ENCODE measurements around the gene PNPLA6. TPM values are rescaled to one million over a fixed set of nuclear protein-coding genes. Genes with fewer than 3 reads are reported as not detected.
A peak's percentile ranks its signal among the peaks of the same experiment; 100 is the strongest.

Gene PNPLA6
- total and polyA plus RNA-seq, 2 of the 8 experiments (the other 6 are each of a cell fraction or from before 2014, with no cell fraction given), result 55.1 to 121 TPM

GRCh38 chr19:7521551-7522071 lies 13.9 kb upstream of the PNPLA6 start:
- Histone ChIP-seq H2AK5ac (ENCODE audit: low read depth, low read length) (no peak overlapping the region), H3K36me3 (ENCODE audit: control insufficient read depth in 2 of 4, insufficient read depth in 4 of 4, low read length in 3 of 4) (peaks cover 0 to 7% (median 3%) of the 10 kb centered on the region in 4 experiments; a peak in 1 of 8 replicates), H3K27ac (ENCODE audit: low read depth, low read length) (no peak overlapping the region), H3K4me3 (ENCODE audit: extremely low read depth in 1 of 4, insufficient read depth in 2 of 4, low read depth in 3 of 4, low read length in 4 of 4) (peak overlapping the region; percentile 35 to 79 (median 40); a peak in 7 of 8 replicates), H3K27me3 (replicated peaks in 1 of 4; ENCODE audit: control insufficient read depth in 3 of 4, extremely low read depth in 1 of 4, insufficient read depth in 3 of 4, low read length in 3 of 4) (no peaks in the 10 kb centered on the region), H2BK12ac (ENCODE audit: low read depth, low read length) (no peak overlapping the region; the same call in 1 of the 2 replicates), H3K14ac (ENCODE audit: insufficient read length) (no peak overlapping the region), H4K5ac (ENCODE audit: insufficient read length, low read depth, low read length) (peak overlapping the region; percentile 53), H3K23ac (ENCODE audit: insufficient read length) (no peak overlapping the region), H2BK5ac (ENCODE audit: low read depth, low read length) (no peak overlapping the region), H3K9me3 (ENCODE audit: insufficient read depth in 2 of 2, low read depth in 1 of 2, low read length in 1 of 2) (no peaks in the 10 kb centered on the region), H4K20me1 (replicated peaks in 1 of 2; ENCODE audit: control insufficient read depth in 1 of 2, insufficient read depth in 2 of 2, low read length in 2 of 2) (peaks cover 1 to 2% of the 10 kb centered on the region in 2 experiments), H3K4me2 (ENCODE audit: insufficient read depth in 1 of 2, low read depth in 2 of 2, low read length in 2 of 2) (peak overlapping the region; percentile 85 to 94), H3K79me1 (ENCODE audit: low read depth, low read length) (peaks cover 5% of the 10 kb centered on the region; the same call in 1 of the 2 replicates), H2BK120ac (replicated peaks; ENCODE audit: low read depth, low read length) (no peak overlapping the region), H3K4ac (replicated peaks; ENCODE audit: insufficient read length, low read depth, low read length) (peak overlapping the region; percentile 10), H3K9ac (replicated peaks in 1 of 4; ENCODE audit: extremely low read depth in 1 of 4, low read depth in 3 of 4, low read length in 3 of 4) (no peak overlapping the region; a peak in 1 of 7 replicates), H4K8ac (ENCODE audit: extremely low read depth, insufficient read depth, low read length) (no peak overlapping the region), H3K79me2 (ENCODE audit: control insufficient read depth in 1 of 2, insufficient read depth in 2 of 2, low read length in 2 of 2) (peaks cover 0 to 8% of the 10 kb centered on the region in 2 experiments; a peak in 1 of 4 replicates), H3K56ac (replicated peaks; ENCODE audit: insufficient read length, low read depth, low read length) (no peak overlapping the region), H2BK15ac (ENCODE audit: low read length) (no peak overlapping the region), H2BK20ac (ENCODE audit: low read length) (no peak overlapping the region), H2AFZ (ENCODE audit: low read length) (no peak overlapping the region), H4K91ac (replicated peaks; ENCODE audit: insufficient read length, low read length) (peak overlapping the region; percentile 75), H3K18ac (ENCODE audit: extremely low read depth, low read length) (0 out of 2 replicates have a peak overlapping the region, but pooled peaks have one; percentile 64), H3K23me2 (ENCODE audit: low read depth, low read length) (peaks cover 11% of the 10 kb centered on the region), H3K4me1 (replicated peaks in 1 of 4; ENCODE audit: control insufficient read depth in 3 of 4, insufficient read depth in 4 of 4, low read length in 3 of 4) (peaks cover 0 to 10% (median 3%) of the 10 kb centered on the region in 4 experiments; a peak in 4 of 7 replicates)
- POLR2A ChIA-PET (ENCODE audit: partially characterized antibody), result interaction anchor here (0.6 to 7.0 kb wide), 9 partner anchors 9 to 333 kb away, joined by 3 to 80 read pairs (median 4); partner anchors contain the start of genes PET100, PNPLA6 and XAB2
- DNase-seq (ENCODE audit: low read depth in 1 of 2, low spot score in 2 of 2), result no peak
- TF ChIP-seq POU5F1 (IDR thresholded peaks at IDR 0.05; ENCODE audit: low read depth, low read length) (no peak), RNF2 (IDR thresholded peaks at IDR 0.05; ENCODE audit: borderline replicate concordance, low read depth, low read length, missing control alignments, poor library complexity, severe bottlenecking) (no peak)
- CTCF ChIA-PET (ENCODE audit: partially characterized antibody), result interaction anchor here (0.8 to 2.8 kb wide), 6 partner anchors 8 to 340 kb away, joined by 3 to 11 read pairs (median 4); partner anchors contain the start of gene PNPLA6
- no peak for FAIRE-seq
- WGBS, 2 experiments (ENCODE audit: extremely low coverage in 1 of 2, insufficient coverage in 1 of 2, insufficient read length in 1 of 2, insufficient replicate concordance in 2 of 2, low coverage in 1 of 2, low lambda C conversion rate in 2 of 2, missing lambda C conversion rate in 1 of 2), result 50% methylated on average over 10 of the region's 10 CpGs; no CpG with 5 or more reads in 1 of the 2 experiments

All from H1 (cell line).